Medulla oblongata (tissue), 1 donor: ENCODE measurements around the gene TBC1D5.
"Not testable (repeated sequence)": the region's sequence is repeated elsewhere in the genome, so short reads cannot be mapped to it uniquely, and the experiment has no call there.

Experiments
- DNase-seq: peaks from one replicate; pipeline ENCODE4 v3.0.0-alpha.2; 2015; ENCODE audit errors: extremely low spot score

TBC1D5 gene

DNA sequence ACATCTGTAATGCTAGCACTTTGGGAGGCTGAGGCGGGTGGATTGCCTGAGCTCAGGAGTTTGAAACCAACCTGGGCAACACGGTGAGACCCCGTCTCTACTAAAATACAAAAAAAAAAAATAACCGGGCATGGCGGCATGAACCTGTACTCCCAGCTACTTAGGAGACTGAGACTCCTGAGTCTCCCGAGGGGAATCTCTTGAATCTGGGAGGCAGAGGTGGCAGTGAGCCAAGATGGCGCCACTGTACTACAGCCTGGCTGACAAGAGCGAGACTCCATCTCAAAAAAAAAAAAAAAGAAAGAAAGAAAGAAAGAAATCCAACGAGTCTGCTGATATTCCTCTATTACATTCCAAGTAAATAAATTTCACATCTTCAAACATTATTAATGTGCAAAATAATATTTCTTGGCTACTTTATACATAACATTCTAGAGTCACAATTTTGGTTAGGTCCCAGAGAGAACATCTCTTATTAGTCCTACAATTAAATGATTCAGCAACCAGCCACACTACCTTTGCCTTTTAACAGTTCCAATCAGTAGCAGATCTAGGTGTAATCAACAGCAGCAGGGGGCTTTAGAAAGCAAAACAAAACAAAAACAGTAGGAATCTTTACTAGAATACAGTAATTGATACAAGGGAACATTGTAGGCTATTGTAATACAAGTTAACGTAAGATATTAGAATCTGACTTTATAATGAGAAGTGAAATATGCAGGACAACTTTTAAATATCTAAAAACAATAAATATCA is 195.8 kb downstream of the TBC1D5 start:
- no peak for DNase-seq

GRCh38 chr3:17544632-17545031 is 197.8 kb downstream of the TBC1D5 start:
- no peak for DNase-seq

- DNase-seq: no peak
Measured at GRCh38 chr3:17542591-17542990, 199.8 kb downstream of the TBC1D5 start.

DNA sequence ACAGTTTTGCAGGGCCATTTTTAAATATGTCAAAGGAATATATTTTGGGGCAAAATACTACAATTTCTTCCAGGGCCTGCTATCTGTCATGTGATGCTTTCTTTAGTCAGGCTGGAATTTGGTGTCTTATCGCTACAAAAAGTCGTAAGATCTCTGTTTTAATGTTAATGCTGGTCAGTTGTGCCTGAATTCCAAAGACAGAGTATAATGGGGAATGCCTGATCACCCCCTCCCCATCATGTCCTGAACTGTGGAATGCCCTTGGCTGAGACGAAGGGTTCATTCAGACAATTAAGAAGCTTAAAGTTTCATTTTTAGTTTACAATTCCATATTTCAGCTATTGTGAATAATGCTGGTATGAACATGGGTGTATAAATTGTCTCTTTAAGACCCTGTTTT is 203.0 kb downstream of the TBC1D5 start:
- no peak for DNase-seq

DNA sequence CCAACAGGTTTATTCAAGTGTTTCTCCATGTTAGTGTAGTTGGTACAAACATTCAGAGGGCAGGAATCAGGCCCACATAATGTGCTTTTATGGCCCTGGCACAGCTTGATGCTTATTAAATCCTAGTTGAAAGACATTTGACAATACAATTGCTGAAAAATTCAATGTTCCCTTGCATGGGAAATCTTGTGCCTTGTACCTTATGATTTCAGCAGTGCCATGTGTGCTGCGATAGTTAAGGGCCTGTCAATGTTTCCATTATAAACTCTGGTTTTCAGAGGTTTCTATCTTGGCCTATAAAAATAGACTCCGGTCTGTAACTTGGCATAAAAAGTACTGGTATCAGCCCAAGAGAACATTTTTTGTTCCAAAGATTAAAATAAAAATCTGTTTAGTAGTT is 207.2 kb downstream of the TBC1D5 start:
- no peak for DNase-seq

- not testable (repeated sequence) for DNase-seq
Measured at GRCh38 chr3:17532446-17532845, 210.0 kb downstream of the TBC1D5 start.

DNA sequence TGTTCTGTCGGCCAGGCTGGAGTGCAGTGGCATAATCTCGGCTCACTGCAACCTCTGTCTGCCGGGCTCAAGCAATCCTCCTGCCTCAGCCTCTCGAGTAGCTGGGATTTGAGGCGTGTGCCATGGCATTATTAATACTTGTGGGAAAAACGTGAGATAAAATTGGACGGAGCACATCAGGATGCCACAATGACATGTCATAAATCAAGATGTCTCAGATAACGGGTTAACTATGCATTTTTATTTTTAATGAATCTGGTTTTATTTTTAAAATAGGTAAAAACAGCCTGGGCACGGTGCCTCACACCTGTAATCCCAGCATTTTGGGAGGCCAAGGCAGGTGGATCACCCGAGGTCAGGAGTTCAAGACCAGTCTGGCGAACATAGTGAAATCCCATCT is 212.8 kb downstream of the TBC1D5 start:
- no peak for DNase-seq

- DNase-seq: peak; percentile 47
Measured at GRCh38 chr3:17518189-17519059, 224.0 kb downstream of the TBC1D5 start.

GRCh38 chr3:17515445-17516234 is 226.8 kb downstream of the TBC1D5 start:
- no peak for DNase-seq

DNA sequence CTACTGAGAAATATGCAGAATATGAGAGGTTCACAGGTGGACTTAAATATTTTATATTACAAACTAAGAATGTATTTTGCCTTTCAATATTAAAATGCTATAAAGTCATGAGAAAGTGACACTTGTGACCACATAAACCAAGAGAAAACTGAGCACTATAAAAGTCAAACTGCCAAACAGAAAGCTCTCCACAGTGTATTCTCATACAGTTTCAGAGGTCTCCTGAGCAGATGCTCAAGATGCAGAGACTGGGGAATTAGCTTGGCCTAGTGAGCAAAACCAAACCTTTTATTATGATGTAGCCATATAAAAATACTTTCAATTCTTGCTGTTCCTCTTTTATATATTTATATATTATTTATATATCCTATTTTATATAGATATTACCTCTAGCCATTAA is 227.8 kb downstream of the TBC1D5 start:
- DNase-seq: no peak

DNA sequence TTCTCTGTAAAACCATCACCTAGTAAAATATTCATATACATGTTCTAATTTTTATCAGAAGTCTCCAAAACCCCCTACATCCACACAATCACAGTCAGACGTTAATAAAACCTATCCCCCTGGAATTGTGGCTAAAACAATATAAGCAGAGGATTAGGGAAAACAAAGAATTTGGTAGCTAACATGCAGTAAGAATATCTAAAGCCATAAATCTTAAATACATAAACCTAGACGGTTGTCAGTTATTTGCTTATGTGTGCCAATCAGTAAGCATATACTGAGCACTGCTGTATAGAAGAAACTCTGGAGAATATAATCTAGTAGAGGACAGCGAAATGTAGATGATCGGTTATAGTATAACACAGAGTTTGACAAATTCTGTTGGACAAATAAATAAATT is 232.2 kb downstream of the TBC1D5 start:
- DNase-seq: no peak

- no peak for DNase-seq
Measured at GRCh38 chr3:17508180-17508752, 234.2 kb downstream of the TBC1D5 start.

DNA sequence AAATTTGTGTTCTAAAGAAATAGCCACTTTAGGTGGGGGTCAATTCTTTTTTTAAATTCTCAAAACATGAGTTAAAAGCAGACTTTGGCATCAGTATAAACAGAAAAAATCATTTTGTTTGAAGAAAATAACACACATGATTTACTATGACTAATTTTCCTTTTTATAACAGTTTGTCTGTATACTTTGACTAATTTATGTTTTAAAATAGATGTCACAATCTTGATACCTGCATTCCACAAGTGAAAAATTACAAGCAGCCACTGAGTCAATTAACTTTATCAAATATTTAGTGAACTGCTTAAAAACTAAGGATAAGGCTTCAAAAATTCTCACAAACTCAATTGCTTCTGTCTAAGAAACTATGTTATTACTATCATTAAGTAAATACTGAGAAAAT is 235.0 kb downstream of the TBC1D5 start:
- no peak for DNase-seq

- no peak for DNase-seq
Measured at GRCh38 chr3:17505856-17506255, 236.6 kb downstream of the TBC1D5 start.

GRCh38 chr3:17501745-17502144 is 240.7 kb downstream of the TBC1D5 start:
- DNase-seq: no peak

DNA sequence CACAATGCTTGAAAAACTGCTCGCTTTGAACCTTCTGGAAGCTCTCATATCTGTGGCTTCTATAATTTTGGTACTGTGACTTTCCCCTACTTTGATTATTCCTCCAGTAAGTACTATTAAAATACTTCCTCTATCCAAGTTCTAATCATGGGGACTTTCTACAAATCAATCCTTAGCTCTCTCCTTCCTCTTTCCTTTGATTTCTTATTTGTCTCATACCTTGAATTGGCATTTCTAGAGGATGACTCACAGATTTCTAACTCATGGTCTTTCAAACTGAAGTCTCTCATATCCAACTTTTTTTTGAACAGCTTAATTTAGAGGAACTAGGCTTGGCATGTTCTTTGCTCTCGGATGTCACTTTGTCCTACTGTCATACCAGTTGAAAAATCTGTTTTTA is 241.8 kb downstream of the TBC1D5 start:
- DNase-seq: no peak

DNA sequence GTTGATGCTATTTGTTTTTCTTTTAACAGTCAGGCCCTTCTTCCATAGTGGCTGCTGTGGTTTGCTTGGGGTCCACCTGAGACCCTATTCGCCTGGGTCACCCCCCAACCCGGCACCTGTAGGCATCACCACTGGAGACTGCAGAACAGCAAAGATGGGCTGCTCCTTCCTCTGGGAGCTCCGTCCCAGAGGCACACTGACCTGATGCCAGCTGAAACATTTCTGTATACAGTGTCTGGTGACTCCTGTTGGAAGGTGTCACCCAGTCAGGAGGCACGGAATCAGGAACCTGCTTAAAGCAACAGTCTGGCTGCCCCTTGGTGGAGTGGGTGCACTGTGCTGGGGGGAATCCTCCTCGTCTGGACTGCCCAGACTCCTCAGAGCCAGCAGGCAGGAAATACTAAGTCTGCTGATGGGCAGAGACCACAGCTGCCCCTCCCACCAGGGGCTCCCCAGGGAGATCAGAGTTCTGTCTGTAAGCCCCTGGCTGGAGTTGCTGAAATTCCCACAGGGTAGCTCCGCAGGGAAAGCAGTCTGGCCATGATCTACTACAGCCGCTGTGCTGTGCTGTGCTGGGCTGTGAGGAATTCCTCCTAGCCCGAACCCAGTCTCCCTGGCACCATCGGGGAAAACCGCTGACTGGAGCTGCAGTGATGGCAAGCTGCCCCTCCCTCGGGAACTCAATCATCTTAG is 248.2 kb downstream of the TBC1D5 start:
- peak; percentile 20 for DNase-seq

DNA sequence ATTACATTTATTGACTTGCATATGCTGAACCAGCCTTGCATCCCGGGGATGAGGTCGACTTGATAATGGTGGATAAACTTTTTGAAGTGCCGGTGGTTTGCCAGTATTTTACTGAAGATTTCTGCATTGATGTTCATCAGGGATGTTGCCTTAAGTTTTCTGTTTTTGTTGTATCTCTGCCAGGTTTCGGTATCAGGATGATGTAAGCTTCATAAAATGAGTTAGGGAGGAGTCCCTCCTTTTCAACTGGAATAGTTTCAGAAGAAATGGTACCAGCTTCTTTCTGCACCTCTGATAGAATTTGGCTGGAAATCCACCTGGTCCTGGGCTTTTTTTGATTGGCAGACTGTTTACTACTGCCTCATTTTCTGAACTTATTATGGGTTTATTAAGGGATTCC is 250.8 kb downstream of the TBC1D5 start:
- DNase-seq: no peak

GRCh38 chr3:17491190-17491589 is 251.2 kb downstream of the TBC1D5 start:
- DNase-seq: not testable (repeated sequence)

DNA sequence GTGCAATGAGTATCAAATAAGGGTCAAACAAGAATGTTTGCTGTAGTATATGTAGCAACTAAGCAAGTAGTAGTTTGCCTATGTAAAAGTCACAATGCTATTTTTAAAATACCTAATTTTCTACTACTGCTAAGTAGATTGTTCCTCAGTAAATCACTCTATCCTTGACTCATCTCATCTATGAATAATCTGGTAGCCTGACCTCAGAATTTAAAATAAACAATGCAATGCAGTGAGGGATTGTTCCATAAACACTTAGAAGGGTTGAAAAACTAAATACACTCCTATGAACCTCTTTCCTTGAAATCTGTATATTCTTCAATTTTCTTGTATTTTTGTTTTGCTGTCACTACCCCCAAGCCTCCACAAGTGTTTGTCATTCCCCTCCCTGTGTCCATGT is 253.3 kb downstream of the TBC1D5 start:
- no peak for DNase-seq

- DNase-seq: no peak
Measured at GRCh38 chr3:17481116-17481515, 261.3 kb downstream of the TBC1D5 start.
